ENCODE results near the gene ELN.

DNA sequence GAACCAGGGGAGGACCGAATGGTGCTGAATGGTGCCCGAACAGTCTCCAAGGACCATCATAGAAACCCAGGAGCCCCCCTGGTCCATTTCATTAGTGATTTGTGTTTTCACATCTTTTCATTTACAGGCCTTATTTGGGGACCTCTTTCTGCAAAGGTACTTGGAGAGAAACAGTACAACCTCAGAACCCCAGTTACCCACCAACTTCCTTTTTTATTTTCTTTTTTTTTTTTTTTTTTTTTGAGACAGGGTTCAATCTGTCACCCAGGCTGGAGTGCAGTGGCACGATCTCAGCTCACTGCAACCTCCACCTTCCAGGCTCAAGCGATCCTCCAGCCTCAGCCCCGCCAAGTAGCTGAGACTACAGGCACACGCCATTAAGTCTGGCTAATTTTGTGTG, 13.0 kb upstream of the ELN start:
- no peak for TF ChIP-seq ZNF384 (IDR thresholded peaks at IDR 0.05)
- no peak for TF ChIP-seq NFRKB (IDR thresholded peaks at IDR 0.05)
- no peak for TF ChIP-seq CTBP1 (IDR thresholded peaks at IDR 0.05; ENCODE audit: borderline replicate concordance)
- TF ChIP-seq LEF1 (IDR thresholded peaks at IDR 0.05; ENCODE audit: borderline replicate concordance): no peak
- TF ChIP-seq SP1 (IDR thresholded peaks at IDR 0.05): no peak
- no peak for TF ChIP-seq FOXK2 (IDR thresholded peaks at IDR 0.05)
- TF ChIP-seq TARDBP (IDR thresholded peaks at IDR 0.05): no peak
- TF ChIP-seq FOXM1 (IDR thresholded peaks at IDR 0.05; ENCODE audit: borderline replicate concordance): no peak
- TF ChIP-seq SUZ12 (IDR thresholded peaks at IDR 0.05): no peak
- TF ChIP-seq, protein P1, sequence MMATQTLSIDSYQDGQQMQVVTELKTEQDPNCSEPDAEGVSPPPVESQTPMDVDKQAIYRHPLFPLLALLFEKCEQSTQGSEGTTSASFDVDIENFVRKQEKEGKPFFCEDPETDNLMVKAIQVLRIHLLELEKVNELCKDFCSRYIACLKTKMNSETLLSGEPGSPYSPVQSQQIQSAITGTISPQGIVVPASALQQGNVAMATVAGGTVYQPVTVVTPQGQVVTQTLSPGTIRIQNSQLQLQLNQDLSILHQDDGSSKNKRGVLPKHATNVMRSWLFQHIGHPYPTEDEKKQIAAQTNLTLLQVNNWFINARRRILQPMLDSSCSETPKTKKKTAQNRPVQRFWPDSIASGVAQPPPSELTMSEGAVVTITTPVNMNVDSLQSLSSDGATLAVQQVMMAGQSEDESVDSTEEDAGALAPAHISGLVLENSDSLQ (IDR thresholded peaks at IDR 0.05): no peak
- TF ChIP-seq ARNT (IDR thresholded peaks at IDR 0.05): no peak
- no peak for TF ChIP-seq ELF4 (IDR thresholded peaks at IDR 0.05)
